ENCODE data around the gene NUDCD2.

GRCh38 chr5:163506726-163507125 lies 46.8 kb upstream of the NUDCD2 start:
- no peak for TF ChIP-seq CTCF (IDR thresholded peaks at IDR 0.05; ENCODE audit: insufficient read depth, low read length)
- TF ChIP-seq POLR2AphosphoS5 (IDR thresholded peaks at IDR 0.05; ENCODE audit: low read depth) = no peak
- no peak for TF ChIP-seq GABPA (IDR thresholded peaks at IDR 0.05; ENCODE audit: low read depth)

All from HL-60 (cell line).